Endothelial cell of umbilical vein (primary cell): ENCODE results near the gene DEDD. TPM values are rescaled to one million over a fixed set of nuclear protein-coding genes. Genes with fewer than 3 reads are reported as not detected.

Experiments
- BruUV-seq: library from RNA; stranded (reverse); fragments of 400-500 nt; replicated peaks from 2 replicates; lab custom pipeline; 2021; lab: Mats Ljungman, UMichigan
- CTCF ChIA-PET: fragments of 300-600, 350-600 bp; sonication (Branson Sonifier 250); formaldehyde crosslinking; loops from one replicate; lab custom pipeline; 2021; ENCODE audit warnings: antibody characterized with exemption, inconsistent platforms; lab: Charles Lee
- POLR2A ChIA-PET: fragments of 300-600, 350-600 bp; sonication (Branson Sonifier 250); formaldehyde crosslinking; loops from one replicate; lab custom pipeline; 2021; ENCODE audit warnings: antibody characterized with exemption, inconsistent platforms; lab: Charles Lee
- DNase-seq: peaks from one replicate; pipeline ENCODE4 v3.0.0-alpha.2; 2011; ENCODE audit warnings: low read depth, low spot score
- FAIRE-seq: peaks from 2 replicates; lab custom pipeline; 2011; peaks lifted over from hg19 to GRCh38; lab: Jason Lieb, UNC
- H2AFZ ChIP-seq: 2 replicates; pipeline ENCODE4 v1.6.0; 2012; ENCODE audit warnings: low read depth, low read length, control low read depth, inconsistent platforms
- H3K27ac ChIP-seq: 2 replicates; pipeline ENCODE4 v1.5.1; 2011; ENCODE audit warnings: low read depth, mild to moderate bottlenecking, control low read depth, low read length, moderate library complexity; ENCODE audit not compliant: insufficient read depth
- H3K27me3 ChIP-seq, 2 experiments: 2 replicates each; pipeline versions ENCODE4 v1.6.0 to v1.6.1; 2011; ENCODE audit warnings: low read length in 2 of 2, mixed read lengths in 1 of 2; ENCODE audit not compliant: control insufficient read depth in 2 of 2, insufficient read depth in 2 of 2
- H3K36me3 ChIP-seq, 2 experiments: 2 replicates in 1 of 2; 3 replicates in 1 of 2; pipeline ENCODE4 v1.5.1; 2011; ENCODE audit warnings: low read length in 2 of 2, mild to moderate bottlenecking in 1 of 2, moderate library complexity in 1 of 2; ENCODE audit not compliant: control insufficient read depth in 2 of 2, insufficient read depth in 2 of 2; ENCODE audit errors: extremely low read depth in 1 of 2
- H3K4me1 ChIP-seq: 3 replicates; pipeline ENCODE4 v1.5.1; 2011; ENCODE audit warnings: mild to moderate bottlenecking, low read length; ENCODE audit not compliant: control insufficient read depth, insufficient read depth; ENCODE audit errors: extremely low read depth
- H3K4me2 ChIP-seq: 2 replicates; pipeline ENCODE4 v1.6.1; 2011; ENCODE audit warnings: low read length, control low read depth, mixed read lengths; ENCODE audit not compliant: insufficient read depth
- H3K4me3 ChIP-seq, 3 experiments: fragments of 200-600 bp in 1 of 3; sonication (generic), shearing (Covaris generic) in 1 of 3; replicated peaks in 1 of 3; 2 replicates each; pipeline ENCODE4 v1.5.1; 2011 to 2016; ENCODE audit warnings: control low read depth in 3 of 3, low read length in 3 of 3, mild to moderate bottlenecking in 2 of 3, inconsistent platforms in 1 of 3, low read depth in 1 of 3, moderate library complexity in 1 of 3; ENCODE audit not compliant: insufficient read depth in 1 of 3
- H3K79me2 ChIP-seq: 2 replicates; pipeline ENCODE4 v1.6.0; 2012; ENCODE audit warnings: low read length, inconsistent platforms; ENCODE audit not compliant: control insufficient read depth, insufficient read depth
- H3K9ac ChIP-seq: replicated peaks from 2 replicates; pipeline ENCODE3; 2011; ENCODE audit warnings: low read length, control low read depth; ENCODE audit not compliant: insufficient read depth; ENCODE audit errors: extremely low read depth
- H3K9me1 ChIP-seq: replicated peaks from 3 replicates; pipeline ENCODE4 v1.6.0; 2011; ENCODE audit warnings: mild to moderate bottlenecking, low read length; ENCODE audit not compliant: control insufficient read depth, insufficient read depth; ENCODE audit errors: extremely low read depth
- H3K9me3 ChIP-seq: replicated peaks from 2 replicates; pipeline ENCODE4 v1.5.1; 2012; ENCODE audit warnings: low read length, inconsistent platforms; ENCODE audit not compliant: control insufficient read depth, insufficient read depth
- H4K20me1 ChIP-seq: replicated peaks from 2 replicates; pipeline ENCODE3; 2011; ENCODE audit warnings: mild to moderate bottlenecking, low read length; ENCODE audit not compliant: control insufficient read depth, insufficient read depth; ENCODE audit errors: extremely low read depth
- EZH2 ChIP-seq: IDR thresholded peaks from 2 replicates; pipeline ENCODE4 v1.6.1; 2012; ENCODE audit warnings: borderline replicate concordance, low read depth, mild to moderate bottlenecking, moderate library complexity, low read length, inconsistent platforms; ENCODE audit not compliant: severe bottlenecking
- FOS ChIP-seq: IDR thresholded peaks from 2 replicates; pipeline ENCODE4 v1.6.1; 2011; ENCODE audit warnings: mild to moderate bottlenecking, low read length, moderate library complexity, borderline replicate concordance; ENCODE audit not compliant: insufficient read depth
- GATA2 ChIP-seq: IDR thresholded peaks from 2 replicates; pipeline ENCODE4 v1.7.0; 2011; ENCODE audit warnings: low read depth, mild to moderate bottlenecking, moderate library complexity, mixed read lengths, low read length; ENCODE audit not compliant: insufficient read length, insufficient read depth
- JUN ChIP-seq: IDR thresholded peaks from 2 replicates; pipeline ENCODE4 v1.6.1; 2011; ENCODE audit warnings: borderline replicate concordance, low read depth; ENCODE audit not compliant: insufficient read length, insufficient read depth
- MYC ChIP-seq: IDR thresholded peaks from one replicate; pipeline ENCODE4 v1.6.1; 2011; ENCODE audit warnings: mild to moderate bottlenecking, low read depth, low read length
- POLR2A ChIP-seq: IDR thresholded peaks from 2 replicates; pipeline ENCODE4 v1.6.1; 2012; ENCODE audit warnings: low read depth, mild to moderate bottlenecking, control low read depth, low read length
- POLR2AphosphoS5 ChIP-seq: IDR thresholded peaks from 2 replicates; pipeline ENCODE4 v1.6.1; 2012; ENCODE audit warnings: low read depth, mild to moderate bottlenecking, control low read depth, low read length, moderate library complexity; ENCODE audit not compliant: insufficient read depth
- dilution Hi-C: fragments of 300-500 bp; cut with MboI; formaldehyde crosslinking; loops from one replicate; pipeline ENCODE4 v1.15.0; 2019; ENCODE audit warnings: low sequenced_read_pairs; ENCODE audit not compliant: extremely low pct_ligation_motif_present
- intact Hi-C: fragments of 100-400 bp; cut with micrococcal nuclease; formaldehyde crosslinking; loops from one replicate; pipeline ENCODE4 v1.10.0; 2022
- polyA plus RNA-seq, 4 experiments: library from polyadenylated mRNA; depleted of rRNA in 3 of 4; stranded (reverse) in 3 of 4; unstranded in 1 of 4; fragments of >200 nt; gene quantifications; 2 replicates each; pipeline versions ENCODE4 v1.2.1 to v1.2.3, GENCODE V29; 2011 to 2012; ENCODE audit warnings: missing spikeins in 1 of 4
- total RNA-seq: library from RNA; stranded (reverse); gene quantifications from 2 replicates; pipeline ENCODE4 v1.2.3, GENCODE V29; 2021
- TF ChIP-seq, protein P1 (sequence below), 2 donors: IDR thresholded peaks; 1 replicate in 1 of 2; 2 replicates in 1 of 2; pipeline ENCODE4 v1.5.1; 2011; ENCODE audit warnings: low read length in 2 of 2, mild to moderate bottlenecking in 2 of 2, moderate library complexity in 2 of 2, control low read depth in 1 of 2, inconsistent platforms in 1 of 2, low read depth in 1 of 2; ENCODE audit not compliant: insufficient read depth in 1 of 2; ENCODE audit errors: extremely low read depth in 1 of 2
- TF ChIP-seq, protein P2 (sequence below): IDR thresholded peaks from 2 replicates; pipeline ENCODE4 v1.6.1; 2011; ENCODE audit not compliant: insufficient read depth, insufficient read length

DEDD gene
- total and polyA plus RNA-seq, 2 donors (not counting 3 experiments of a cell fraction or from before 2014, with no cell fraction given): 50.2 to 78.3 TPM

DNA sequence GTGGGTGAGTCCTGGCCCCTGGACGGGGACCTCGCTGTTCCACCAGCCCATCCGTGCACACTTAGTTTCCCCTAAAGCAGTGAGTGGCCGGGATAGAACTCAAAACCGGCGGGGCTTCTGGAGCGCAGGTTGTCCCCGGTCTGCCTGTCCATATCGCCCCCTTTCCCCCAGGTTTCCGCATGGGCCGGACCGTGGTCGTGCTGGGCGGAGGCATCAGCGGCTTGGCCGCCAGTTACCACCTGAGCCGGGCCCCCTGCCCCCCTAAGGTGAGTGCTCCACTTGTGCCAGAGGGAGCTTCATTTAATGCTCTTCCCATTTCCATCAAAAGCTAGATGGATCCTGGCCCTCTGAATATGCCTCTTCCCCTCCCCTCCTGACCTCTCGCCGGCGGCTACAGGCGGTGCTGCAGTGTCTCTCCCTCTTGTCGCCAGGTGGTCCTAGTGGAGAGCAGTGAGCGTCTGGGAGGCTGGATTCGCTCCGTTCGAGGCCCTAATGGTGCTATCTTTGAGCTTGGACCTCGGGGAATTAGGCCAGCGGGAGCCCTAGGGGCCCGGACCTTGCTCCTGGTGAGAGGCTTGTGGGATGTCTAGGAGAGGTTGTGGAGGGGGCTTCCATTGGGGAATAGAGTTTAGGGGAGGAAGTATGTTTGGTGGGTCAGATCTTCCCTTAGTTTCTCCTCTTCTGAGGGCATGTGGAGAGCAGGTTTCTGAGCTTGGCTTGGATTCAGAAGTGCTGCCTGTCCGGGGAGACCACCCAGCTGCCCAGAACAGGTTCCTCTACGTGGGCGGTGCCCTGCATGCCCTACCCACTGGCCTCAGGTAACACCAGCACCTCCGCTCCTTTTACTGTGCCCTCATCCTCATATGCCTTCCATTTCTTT is 34.4 kb upstream of the DEDD start:
- Histone ChIP-seq H3K4me3 (peak overlapping the region; percentile 81 to 87 (median 87)), H3K36me3 (peaks cover 11 to 26% of the 10 kb centered on the region in 2 experiments), H3K4me1 (peaks cover 16% of the 10 kb centered on the region), H3K27me3 (no peaks in the 10 kb centered on the region), H3K9ac (peak overlapping the region; percentile 82), H3K27ac (peak overlapping the region; percentile 74), H3K9me3 (no peaks in the 10 kb centered on the region), H2AFZ (peak overlapping the region; percentile 79), H4K20me1 (no peaks in the 10 kb centered on the region), H3K9me1 (no peaks in the 10 kb centered on the region), H3K79me2 (no peaks in the 10 kb centered on the region), H3K4me2 (peak overlapping the region; percentile 93)
- DNase-seq (no peak), FAIRE-seq (no peak)
- dilution Hi-C loops (no loop called here), intact Hi-C loops (loop anchor here (1.0 to 2.0 kb wide), 4 partner anchors 10 to 216 kb away; partner anchors contain the start of gene B4GALT3)
- TF ChIP-seq POLR2AphosphoS5 (no peak), MYC (no peak), GATA2 (no peak), FOS (no peak), EZH2 (no peak), JUN (no peak), POLR2A (no peak)
- TF ChIP-seq, protein P1, sequence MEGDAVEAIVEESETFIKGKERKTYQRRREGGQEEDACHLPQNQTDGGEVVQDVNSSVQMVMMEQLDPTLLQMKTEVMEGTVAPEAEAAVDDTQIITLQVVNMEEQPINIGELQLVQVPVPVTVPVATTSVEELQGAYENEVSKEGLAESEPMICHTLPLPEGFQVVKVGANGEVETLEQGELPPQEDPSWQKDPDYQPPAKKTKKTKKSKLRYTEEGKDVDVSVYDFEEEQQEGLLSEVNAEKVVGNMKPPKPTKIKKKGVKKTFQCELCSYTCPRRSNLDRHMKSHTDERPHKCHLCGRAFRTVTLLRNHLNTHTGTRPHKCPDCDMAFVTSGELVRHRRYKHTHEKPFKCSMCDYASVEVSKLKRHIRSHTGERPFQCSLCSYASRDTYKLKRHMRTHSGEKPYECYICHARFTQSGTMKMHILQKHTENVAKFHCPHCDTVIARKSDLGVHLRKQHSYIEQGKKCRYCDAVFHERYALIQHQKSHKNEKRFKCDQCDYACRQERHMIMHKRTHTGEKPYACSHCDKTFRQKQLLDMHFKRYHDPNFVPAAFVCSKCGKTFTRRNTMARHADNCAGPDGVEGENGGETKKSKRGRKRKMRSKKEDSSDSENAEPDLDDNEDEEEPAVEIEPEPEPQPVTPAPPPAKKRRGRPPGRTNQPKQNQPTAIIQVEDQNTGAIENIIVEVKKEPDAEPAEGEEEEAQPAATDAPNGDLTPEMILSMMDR (IDR thresholded peaks at IDR 0.05; ENCODE audit: extremely low read depth in 1 of 2, insufficient read depth in 1 of 2, low read depth in 1 of 2, low read length in 2 of 2): no peak
- TF ChIP-seq, protein P2, sequence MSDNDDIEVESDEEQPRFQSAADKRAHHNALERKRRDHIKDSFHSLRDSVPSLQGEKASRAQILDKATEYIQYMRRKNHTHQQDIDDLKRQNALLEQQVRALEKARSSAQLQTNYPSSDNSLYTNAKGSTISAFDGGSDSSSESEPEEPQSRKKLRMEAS: no peak
- POLR2A ChIA-PET: interaction anchor here (0.5 to 2.2 kb wide), 4 partner anchors 13 to 215 kb away, joined by 3 to 8 read pairs (median 4); partner anchors contain the start of gene TOMM40L
- TSS peak; percentile 30 for BruUV-seq
- CTCF ChIA-PET: interaction anchor here (0.6 to 3.1 kb wide), 16 partner anchors 7 to 215 kb away, joined by 3 to 35 read pairs (median 7); partner anchors contain the start of genes ADAMTS4, B4GALT3, CFAP126 and DEDD
